Suprapubic skin (tissue), 4 donors: Measurements from ENCODE around the gene FBXL20. TPM values are rescaled to one million over a fixed set of nuclear protein-coding genes. Genes with fewer than 3 reads are reported as not detected.

ENCODE experiments used
- total RNA-seq, 4 donors: library from RNA; depleted of rRNA; stranded (reverse); fragments of >200 nt; gene quantifications; one replicate each; pipeline ENCODE4 v1.1.0, GENCODE V29; 2016

Gene FBXL20
- total RNA-seq, 4 donors from 2014 or later: 21.0 to 40.7 (median 26.4) TPM

Other genes with a start within 250 kb of the FBXL20 start
- gene PLXDC1, start 250.0 kb downstream of the FBXL20 start, total RNA-seq: 10 to 100 TPM in 1 of 4 donors, 1 to 10 TPM in 3; 5.3 to 14.1 (median 6.3) TPM
- not detected for gene ARL5C, start 235.5 kb downstream of the FBXL20 start, total RNA-seq
- gene CACNB1, start 204.0 kb downstream of the FBXL20 start, total RNA-seq: 10 to 100 TPM in 2 of 4 donors, 1 to 10 TPM in 2; 7.9 to 32.9 (median 17.1) TPM
- gene RPL19, start 201.3 kb downstream of the FBXL20 start, total RNA-seq: 1,000 to 10,000 TPM; 2,327 to 3,514 (median 3,192) TPM
- 10 to 100 TPM; 10.9 to 26.4 (median 16.5) TPM for gene STAC2, start 175.7 kb downstream of the FBXL20 start, total RNA-seq
- 10 to 100 TPM; 26.8 to 32.4 (median 29.8) TPM for gene MED1, start 49.6 kb upstream of the FBXL20 start, total RNA-seq
- 10 to 100 TPM; 50.7 to 97.9 (median 54.4) TPM for gene CDK12, start 59.9 kb upstream of the FBXL20 start, total RNA-seq
- gene NEUROD2, start 206.3 kb upstream of the FBXL20 start, total RNA-seq: not detected
- gene PPP1R1B, start 225.3 kb upstream of the FBXL20 start, total RNA-seq: 100 to 1,000 TPM in 1 of 4 donors, 10 to 100 TPM in 3; 43.7 to 112 (median 70.4) TPM
- gene STARD3, start 235.5 kb upstream of the FBXL20 start, total RNA-seq: 100 to 1,000 TPM in 2 of 4 donors, 10 to 100 TPM in 2; 51.7 to 156 (median 83.9) TPM